Activated T-helper 9 cell treated with anti-CD3 and anti-CD28 coated beads, Interleukin-2, amount 50 U/mL, for 16 hours (primary cell): Measurements from ENCODE around the gene FAM72A.
"Not testable (repeated sequence)": the region's sequence is repeated elsewhere in the genome, so short reads cannot be mapped to it uniquely, and the experiment has no call there.

Source experiments
- DNase-seq: peaks from one replicate; pipeline ENCODE4 v3.0.0-alpha.2; 2020; ENCODE audit warnings: low read depth

FAM72A gene

DNA sequence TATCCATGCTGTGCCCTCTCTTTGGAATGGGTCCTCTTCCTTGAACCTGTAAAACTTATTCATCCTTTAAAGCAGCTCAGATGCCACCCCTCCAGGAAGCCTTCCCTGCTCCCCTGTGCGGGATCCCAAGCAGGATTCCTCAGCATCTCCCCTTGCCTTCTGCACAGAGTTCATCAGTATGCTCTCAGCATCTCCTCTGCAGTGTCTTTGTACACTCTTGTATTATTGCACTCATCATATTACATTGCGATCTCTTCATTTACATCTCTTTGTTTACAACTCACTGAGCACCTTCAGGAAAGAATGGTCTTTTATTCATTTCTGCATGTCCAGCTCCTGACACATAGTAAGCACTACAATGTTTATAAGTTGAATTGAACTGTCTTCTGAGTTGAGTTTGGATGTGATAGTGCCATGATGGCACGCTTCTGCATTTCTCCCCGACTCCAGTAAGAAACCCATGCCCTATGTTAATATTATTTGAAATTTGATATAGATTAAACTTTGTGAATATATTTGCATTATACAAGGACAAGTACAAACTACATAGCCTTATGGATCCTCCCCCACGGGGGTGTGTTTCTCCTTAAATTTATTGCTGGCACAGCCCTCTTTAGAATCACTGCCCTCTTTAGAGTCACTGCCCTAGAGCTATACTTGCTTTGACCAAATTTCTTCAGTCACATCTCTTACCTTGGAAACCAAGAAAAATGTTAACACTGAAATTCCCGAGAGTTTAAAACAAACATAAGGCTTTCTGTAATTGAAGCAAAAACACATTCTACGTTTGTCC, 13.2 kb upstream of the FAM72A start:
- DNase-seq: not testable (repeated sequence)

DNA sequence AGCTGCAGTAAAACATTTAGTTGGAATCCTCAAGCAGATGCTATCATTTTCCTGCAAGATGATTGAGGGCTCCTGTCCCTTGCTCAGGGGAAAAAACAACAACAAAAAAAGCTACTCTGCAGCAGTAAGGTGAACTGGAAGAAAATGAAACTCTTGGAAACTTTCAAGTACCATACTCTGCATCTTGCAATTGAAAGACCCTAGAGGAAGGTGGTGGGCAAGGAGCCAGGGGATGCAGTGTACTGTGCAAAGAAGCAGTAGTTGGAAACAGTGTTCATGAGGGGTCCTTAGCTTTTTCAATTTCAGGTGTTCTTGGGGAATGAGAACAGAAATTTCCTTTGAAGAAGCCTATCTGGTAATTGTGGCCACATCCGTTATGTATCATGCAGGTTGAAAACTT, 8.2 kb upstream of the FAM72A start:
- not testable (repeated sequence) for DNase-seq

DNA sequence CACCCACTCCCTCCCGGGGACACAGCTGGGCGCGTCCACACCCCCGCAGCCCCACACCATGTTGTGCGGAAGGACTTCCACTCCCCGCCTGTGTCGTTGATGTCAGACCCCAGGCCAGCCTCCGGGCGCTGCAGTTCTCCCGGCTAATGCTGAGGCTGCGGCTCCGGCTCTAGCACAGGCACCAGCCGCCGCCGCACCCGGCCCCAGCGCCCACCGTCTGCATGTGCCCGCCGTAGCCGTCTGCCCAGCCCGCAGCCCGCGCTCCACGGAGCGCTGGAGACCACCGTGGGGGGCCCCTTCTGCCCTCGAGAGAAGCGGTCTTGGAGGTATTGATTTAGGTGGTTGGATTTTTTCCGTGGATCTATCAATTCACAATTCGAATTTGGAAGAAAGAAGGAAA, 2.9 kb upstream of the FAM72A start:
- DNase-seq: peak; percentile 3

DNA sequence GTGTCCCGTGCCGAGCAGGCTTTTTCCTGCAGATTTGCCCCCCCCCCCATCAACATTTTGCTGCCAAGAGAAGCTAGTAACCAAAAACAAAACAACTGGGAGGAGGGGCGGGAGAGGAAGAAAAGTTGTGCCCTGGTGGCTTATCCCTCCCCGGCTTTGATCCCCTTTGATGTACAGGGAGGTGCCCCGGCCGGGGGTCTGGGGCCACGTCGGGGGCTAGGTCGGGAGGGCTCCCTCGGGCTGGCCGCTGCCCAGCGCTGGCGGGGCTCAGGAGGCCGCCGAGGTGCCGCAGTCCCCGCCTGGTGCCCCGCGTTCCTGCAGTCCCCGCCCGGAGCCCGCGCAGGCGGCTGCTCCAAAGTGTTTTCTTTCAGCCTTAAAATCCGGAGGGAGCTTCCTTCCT, 2.2 kb upstream of the FAM72A start:
- not testable (repeated sequence) for DNase-seq

DNA sequence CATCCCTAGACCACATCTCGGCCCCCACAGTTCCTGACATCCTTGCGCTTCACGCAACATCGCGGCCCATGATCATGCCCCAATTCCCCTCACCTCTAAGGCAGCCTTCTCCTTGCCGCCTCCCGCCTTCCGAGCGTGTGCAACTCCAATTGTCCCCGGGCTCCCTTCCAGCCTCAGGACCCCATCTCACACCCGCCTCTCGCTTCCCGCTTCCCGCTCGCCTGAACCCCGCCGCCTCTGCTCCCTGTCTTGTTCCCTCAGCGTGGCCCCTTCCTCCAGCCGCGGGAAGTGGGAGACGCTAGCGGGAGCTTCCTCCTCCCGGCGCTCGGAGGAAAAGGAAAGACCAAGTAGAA, 1.5 kb upstream of the FAM72A start:
- DNase-seq: not testable (repeated sequence)

DNA sequence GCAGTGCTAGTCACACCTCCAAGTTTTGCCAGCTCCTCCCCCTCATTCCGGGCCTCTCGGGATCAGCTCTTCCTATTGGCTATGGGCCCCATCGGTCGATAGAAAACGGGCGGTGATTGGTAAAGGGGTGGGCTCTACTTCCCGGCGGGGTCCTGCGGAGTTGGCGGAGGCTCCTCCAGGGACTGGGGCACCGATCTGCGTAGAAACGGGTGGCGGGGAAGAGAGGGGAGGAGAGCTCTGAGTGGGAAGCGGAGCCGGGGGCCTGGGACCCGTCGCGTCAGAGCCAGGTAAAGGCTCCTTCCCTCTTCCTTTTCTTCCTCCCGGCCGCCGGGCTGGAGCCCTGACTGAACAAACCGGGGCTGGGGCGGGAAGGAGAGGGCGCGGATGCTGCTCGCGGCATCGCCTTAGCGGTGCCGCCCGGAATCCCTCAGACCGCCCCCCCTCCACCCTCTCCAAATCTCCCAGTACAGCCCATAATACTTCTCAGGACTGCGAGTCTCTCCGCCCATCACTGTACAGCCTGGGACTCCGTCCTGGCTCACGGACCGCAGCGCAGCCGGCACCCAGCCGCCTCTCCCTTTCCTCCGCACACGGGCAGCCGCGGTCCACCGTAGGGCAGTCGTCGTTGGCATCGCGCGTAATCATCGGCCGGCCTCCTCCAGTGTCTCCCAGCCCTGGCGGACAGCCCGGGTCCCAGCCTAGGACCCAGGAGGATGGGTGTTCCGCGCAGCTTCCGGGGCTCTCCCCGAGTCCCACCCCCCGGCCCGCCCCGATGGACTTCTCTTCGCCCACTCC, 922 bp upstream of the FAM72A start, which contains the start of gene SRGAP2:
SRGAP2 (plus strand) TSS at position 178 of the 795 bp plus-strand sequence. CDS start 2,430 bp downstream, outside the sequence.
- peak; percentile 26 for DNase-seq

DNA sequence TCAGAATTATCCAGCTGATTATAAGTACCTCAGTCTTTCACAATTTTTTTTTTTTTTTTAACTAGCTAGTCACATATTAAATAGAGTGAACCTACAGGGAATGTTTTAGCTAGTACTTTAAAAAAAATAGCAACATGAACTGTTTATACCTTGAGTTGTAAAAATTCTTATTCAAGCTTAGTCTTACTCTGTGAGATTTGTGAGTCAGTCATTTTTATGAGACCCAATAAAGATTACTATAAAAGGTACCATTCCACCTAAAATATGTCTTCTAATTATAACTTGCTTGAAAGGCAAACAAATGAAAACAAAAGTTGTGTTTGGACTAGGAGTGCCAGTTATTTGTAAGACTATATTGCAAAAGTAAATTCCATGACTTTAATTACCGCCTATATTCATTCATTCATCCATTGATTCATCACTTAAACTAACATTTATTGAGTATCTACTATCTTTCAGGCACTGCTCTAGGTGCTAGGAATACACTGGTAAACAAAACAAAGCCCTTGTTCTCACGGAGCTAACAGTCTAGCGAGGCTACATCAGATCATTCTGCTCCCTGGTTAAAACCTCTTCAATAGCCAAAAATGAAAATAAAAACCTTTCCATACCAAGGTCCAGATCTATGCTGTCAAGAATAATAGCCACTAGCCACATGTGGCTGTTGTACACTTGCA, 5.8 kb downstream of the FAM72A start:
- not testable (repeated sequence) for DNase-seq

DNA sequence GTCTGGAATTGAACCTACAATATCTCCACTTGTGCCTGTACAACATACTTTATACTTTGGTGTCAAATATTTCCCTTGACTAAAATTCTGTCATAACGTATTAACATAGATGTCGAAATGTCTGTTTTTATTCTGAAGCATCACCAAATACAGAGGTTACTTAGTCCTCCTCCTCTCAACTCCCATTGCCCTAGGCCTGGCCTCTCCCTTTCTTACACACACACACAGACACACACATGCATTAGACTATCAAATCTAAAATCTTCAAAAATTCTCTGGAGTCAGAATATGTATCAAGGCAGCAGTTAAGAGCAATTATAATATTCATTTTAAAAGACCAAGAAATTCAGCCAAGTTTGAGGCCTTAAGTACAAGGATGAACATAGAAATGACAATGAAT, 7.5 kb downstream of the FAM72A start:
- DNase-seq: not testable (repeated sequence)

DNA sequence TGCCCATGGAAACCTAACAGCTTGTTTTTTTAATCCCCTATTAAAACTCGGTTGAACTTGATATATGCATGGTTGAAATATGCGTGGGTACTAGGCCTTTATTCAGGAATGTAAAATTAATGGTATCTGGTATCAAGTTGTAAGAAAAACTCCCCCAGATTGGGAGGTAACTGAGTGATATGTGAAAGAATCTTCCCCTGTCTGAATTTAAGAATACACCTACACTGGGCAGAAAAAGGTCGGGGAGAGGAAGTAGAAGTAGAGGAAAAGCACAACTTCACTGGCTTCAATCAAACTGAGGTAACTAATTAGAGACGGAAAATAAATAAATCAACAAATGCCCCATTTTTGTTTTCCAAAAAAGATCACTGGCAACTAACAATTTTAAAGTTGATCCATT, 15.8 kb downstream of the FAM72A start:
- DNase-seq: not testable (repeated sequence)

DNA sequence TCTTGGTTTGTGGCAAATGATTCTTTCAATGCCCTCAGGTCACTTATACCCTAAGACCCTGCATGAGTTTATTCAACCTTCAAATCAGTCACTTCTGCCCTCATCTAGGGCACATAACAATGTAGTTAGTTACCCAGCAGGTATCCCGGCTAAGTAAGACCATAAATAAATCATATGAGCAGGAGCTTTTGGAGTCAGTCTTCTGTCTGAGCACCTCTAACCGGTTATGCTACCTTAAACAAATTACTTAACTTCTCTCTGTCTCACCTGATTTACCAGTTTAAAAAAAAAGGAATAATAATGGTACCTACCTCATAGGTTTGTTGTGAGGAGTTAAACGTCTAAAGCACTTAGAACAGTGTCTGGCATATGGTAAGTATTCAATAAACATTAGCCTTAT, 16.9 kb downstream of the FAM72A start:
- DNase-seq: not testable (repeated sequence)

DNA sequence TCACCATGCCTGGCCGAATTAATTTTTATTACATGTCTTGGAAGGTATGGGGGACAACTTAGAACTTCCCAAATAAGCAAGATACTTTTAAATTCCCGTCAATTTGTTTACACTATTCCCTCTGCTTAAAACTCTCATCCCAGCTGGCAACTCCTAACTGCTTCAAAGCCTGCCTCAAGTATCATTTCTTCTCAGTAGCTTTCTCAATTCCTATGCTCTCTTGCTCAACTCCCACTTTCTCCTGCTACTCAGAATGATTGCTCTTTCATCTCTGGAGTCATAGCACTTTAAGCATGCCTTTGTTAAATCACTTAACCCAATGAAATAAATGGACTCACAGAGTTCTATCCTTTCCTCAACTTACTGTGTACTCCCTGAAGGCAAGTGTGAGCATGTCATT, 18.9 kb downstream of the FAM72A start:
- DNase-seq: not testable (repeated sequence)

DNA sequence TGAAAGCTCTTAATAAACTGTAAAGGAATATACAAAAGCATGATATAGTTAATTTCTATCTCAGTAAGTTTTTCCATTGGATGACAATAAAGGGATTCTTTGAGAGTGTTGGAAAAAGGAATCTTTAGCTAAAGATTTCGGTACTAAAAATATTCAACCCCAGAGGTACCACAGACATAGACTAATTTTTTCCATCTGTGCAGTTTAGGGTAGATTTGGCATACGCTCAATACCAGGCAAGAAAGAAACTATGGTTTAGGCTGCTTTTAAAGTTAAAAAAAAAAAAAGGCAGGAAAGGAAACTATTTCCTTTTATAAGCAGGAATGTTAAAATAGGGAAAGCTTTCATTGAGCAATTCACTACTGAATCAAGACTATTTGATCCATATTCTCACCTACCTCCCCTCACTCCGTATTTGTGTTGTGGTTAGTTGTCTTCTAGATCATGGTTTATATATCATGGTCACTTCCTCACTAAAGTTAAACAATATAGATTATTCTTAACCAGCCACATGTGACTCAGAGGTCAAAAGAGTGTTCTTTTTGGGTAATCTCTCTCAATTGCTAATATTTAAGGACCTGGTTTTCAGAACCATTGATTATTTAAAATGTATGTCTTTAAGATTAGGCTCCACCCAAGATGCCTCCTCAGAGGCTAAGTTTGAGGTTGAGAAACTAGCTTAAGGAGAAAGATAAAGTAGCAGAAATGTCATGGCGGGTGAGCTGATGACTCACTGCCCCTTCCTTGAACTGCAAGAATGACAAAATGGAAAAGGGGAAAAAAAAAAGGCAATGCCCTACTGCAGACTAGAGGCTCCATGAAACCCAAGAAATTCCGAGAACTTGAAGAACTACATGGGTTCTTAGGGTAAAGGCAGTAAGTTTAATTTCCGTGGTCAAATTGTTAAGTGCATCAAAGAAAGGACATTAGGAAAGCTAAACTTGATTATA, 20.0 kb downstream of the FAM72A start:
- DNase-seq: not testable (repeated sequence)

DNA sequence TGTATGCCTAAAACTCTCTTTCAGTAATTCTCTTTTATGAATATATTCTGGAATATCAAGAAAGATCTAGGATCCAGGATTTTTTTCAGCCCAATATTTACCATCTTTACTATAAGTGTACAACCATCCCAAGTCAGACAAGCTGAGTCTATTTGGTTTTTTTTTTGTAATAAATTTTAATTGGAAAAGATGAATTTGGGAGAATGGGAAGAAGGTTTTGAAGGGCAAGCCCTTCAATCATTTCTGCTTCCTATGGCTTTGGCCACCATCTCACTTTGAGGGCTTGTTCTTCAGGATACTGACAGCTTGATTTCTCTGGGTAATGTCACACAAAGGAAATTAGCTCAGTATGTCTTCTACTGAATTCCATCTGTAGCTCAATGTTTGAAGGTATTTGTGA, 23.0 kb downstream of the FAM72A start:
- DNase-seq: not testable (repeated sequence)

DNA sequence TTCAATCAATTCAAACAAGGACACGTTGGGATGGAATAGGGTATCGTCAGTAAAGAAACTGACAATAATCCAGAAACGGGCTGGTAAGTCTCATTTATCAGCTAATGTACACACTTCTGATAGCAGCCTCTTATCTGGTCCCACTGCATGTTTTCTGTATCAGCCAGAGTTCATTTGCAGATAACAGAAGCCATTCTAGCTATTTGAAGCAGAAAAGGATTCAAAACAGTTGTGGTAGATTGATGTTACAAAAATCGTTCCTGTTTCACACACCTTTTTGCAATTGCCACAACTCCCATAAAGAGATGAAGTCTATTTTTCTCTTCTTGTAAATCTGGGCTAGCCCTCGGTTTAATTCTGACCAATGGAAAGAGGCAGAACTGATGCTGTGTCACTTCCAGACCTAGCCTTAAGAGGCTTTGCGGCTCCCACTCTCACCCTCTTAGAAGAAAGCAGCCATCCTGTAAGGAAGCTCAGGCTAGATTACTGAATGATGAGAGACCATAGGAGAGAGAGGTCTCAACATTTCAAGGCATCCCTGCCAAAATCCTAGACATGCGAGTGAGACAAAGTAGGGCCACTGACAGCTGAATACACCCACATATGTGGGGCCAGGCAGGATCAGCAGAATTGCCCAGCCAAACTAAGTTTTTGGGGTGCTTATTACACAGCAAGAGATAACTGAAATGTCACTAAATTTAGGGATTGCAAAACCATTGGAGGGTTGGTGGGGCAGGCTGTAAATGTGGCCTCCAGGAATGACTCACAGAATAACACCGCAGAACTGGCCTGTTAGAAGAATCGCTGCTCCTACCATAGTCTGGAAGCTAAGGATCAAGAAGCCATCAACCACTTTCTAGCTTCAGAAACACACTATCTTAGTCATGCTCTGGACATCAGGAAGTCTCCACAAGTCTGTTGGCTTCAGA, 24.3 kb downstream of the FAM72A start:
- DNase-seq: not testable (repeated sequence)

DNA sequence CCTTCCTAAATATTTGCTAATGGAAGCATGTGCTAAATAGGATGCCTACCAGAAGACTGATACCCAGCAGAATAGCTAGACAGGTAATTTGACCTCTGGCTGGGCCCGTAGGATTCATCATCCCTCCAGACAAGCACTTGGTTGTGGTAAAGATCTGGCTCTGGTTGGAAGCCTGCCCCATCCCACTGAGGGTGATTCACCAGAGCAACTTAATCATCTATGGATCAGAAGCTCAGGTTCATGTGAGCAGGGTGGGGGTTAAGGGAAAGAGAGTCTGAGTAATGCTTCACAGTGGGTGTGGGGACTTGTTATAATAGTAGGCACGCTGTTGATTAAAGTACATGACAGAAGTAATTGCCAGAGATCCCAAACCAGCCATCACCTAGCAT, 26.5 kb downstream of the FAM72A start:
- not testable (repeated sequence) for DNase-seq

DNA sequence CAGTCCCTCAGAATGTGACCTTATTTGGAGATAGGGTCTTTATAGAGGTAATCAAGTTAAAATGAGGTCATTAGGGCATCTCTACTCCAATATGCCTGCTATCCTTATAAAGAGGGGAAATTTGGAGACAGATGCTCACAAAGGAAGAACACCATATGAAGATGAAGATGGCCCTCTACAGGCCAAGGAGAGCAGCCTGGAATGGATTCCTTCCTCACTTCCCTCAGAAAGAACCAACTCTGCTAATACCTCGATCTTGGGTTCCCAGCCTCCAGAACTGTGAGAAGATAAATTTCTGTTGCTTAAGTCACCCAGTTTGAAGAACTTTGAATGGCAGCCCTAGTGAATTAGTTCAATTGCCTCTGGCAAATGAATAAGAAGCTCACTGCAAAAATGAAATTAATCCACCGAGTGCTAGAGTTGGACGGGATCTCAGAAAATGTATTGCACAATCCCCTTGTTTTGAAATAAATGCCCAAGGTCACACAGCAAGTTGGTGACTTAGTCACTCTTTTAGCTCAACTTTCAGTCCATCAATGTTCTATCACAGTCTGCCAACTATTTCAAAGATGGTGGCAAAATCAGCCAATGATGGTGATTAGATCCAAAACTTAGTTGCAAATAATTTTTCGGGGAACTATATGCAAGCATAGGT, 27.1 kb downstream of the FAM72A start:
- not testable (repeated sequence) for DNase-seq

DNA sequence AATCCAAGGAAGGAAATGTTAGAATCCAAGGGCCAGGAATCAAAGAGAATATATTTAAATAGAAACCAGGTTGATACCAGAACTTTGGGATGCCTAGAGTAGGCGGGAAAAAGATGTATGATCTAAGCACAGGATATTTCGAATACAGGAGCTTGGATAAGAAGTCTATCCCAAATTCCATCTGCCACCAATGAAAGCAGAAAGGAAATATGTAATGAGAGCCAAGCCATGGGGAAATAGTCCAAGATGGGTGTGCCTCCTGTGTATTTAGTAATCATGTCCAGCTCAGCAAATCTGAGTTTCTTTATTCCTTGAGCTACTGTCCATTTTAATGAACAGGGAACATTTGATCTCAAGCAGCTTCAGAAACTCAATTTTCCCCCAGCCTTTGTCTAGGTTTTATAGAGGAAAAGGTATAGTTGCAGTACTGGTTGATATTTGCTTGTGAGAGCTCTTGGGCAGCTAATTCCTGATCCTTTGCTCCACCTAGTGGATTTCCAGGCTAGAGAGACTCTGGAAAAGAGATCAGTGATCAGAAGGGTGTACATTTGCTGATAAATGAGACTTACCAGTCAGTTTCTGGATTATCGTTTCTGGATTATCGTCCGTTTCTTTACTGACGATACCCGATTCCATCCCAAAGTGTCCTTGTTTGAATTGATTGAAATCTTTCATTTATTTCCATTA, 28.3 kb downstream of the FAM72A start:
- not testable (repeated sequence) for DNase-seq

DNA sequence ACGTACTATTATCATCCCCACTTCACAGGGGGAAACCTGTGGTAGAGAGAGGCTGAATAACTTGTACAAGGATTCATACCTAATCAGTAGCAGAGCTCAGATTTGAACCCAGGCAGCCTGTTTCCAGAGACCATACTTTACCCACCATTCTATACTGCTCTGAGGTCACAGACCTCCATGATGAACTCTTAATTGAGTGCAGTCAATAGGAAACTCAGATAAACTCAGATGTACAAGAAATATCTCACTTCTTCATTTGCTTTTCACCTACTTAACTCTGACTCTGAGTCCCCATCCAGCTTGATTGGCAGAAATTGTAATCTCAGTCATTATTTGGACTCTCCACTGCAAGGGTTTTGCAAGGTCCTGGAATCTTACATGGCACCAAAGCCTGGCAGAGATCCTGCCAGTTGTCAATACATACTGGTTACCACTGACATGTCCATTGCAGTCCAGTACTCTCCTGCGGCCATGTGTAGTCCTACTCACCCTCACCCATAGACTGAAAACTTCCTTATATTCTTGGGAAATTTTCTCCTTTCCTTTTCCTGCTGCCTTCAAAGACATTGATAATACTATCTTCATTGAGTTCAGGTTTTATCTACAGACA, 29.4 kb downstream of the FAM72A start:
- DNase-seq: not testable (repeated sequence)

DNA sequence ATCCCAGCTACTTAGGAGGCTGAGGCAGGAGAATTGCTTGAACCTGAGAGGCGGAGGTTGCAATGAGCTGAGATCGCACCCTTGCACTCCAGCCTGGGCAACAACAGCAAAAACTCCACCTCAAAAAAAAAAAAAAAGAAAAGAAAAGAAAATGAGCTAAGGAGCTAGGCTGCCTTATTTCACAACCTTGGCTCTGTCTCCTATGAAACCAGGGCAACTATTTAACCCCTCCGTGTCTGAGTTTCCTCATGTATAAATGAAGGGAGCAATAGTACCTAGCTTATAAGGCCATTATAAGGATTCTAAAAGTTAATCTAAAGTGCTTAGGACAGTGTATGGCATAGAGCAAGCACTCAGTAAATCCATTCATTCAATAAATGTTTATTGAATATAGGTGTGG, 32.8 kb downstream of the FAM72A start:
- not testable (repeated sequence) for DNase-seq
